Stimulated activated CD8-positive, alpha-beta memory T cell treated with anti-CD3 and anti-CD28 coated beads, Interleukin-15, amount 100 ng/mL, for 1 hour (primary cell): ENCODE data around the gene GAS6.

Experiments
- DNase-seq: peaks from one replicate; pipeline ENCODE4 v3.0.0-alpha.2; 2020; ENCODE audit warnings: low read depth

The GAS6 gene

GRCh38 chr13:113851826-113852535 is 11.9 kb downstream of the GAS6 start:
- DNase-seq, result no peak

DNA sequence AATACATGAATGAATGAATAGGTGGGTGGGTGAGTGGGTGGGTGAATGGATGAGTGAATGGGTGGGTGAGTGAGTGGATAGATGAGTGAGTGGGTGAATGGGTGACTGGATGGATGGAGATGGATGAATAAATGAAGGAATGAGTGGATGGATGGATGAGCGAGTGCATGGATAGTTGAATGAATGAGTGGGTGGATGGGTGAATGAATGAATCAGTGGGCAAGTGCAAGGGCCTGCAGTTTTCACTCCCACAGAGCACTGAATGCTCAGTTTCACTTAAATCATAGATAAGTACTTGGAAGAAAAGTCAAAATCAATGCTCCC is 12.4 kb downstream of the GAS6 start:
- no peak for DNase-seq

DNA sequence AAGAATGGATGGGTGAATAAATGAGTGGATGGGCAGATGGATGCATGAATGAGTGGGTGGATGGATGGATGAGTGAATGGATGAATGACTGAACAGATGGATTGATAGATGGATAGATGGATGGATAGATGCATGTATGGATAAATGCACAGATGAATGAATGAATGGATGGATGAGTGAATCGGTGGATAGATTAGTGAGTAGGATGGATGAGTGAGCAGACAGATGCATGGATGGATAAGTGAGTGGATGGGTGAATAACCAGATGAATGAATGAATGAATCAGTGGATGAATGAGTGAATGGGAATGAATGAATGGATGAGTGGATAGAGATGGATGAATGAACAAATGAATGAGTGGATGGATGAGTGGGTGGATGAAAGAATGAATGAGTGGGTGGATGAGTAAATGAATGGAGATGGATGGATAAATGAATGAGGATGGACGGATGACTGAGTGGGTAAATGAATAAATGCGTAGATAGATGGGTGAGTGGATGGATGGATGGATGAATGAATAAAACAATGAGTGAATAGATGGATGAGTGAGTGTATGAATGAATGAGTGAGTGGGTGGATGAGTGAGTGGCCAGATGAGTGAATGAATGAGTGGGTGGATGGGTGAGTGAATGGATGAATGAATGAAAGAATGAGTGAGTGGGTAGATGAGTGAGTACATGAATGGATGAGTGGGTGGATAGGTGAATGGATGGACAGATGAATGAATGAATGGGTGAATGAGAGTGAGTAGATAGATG is 13.0 kb downstream of the GAS6 start:
- no peak for DNase-seq

- no peak for DNase-seq
Observed at GRCh38 chr13:113849981-113850721, 13.7 kb downstream of the GAS6 start.

DNA sequence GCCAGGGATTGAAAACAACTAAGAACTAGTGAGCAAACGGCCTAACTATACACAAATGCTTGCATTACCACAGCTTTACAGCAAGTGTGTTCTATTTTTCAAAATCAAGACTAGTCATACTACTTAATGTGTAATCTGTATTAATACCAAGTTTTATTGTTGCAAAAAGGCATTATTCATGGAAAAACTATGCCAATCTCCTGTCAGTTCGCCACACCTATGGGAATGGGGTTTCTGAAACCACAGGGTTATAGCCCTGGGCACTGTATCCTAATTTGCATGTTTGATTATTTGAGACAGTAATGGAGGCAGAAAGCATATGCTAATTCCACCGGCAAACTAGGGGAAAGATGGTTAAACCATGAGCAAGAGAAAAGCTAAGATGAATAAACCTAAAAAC is 14.3 kb downstream of the GAS6 start:
- DNase-seq, result no peak

- no peak for DNase-seq
Observed at GRCh38 chr13:113848431-113849260, 15.2 kb downstream of the GAS6 start.

DNA sequence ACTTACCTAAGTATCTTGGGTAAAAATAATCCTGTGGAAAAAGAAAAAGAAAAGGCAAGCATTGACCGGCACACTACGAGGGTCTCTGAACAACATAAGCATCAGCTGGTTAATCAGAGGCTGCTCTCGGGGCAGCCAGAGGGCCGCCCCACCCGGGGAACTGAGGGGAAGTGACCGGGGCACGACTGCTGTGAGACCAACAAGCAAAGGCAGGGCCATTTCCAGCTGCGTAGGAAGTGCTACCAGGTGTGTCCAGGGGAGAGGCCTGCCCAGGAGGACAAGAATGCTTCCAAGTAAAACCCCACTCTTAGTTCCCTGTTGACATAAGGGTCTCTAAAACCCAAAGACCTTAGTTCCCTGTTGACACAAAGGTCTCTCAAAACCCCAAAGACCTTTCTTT is 15.9 kb downstream of the GAS6 start:
- DNase-seq, result no peak

GRCh38 chr13:113846636-113847318 is 17.1 kb downstream of the GAS6 start:
- no peak for DNase-seq

- no peak for DNase-seq
Observed at GRCh38 chr13:113845723-113846635, 17.9 kb downstream of the GAS6 start.

DNA sequence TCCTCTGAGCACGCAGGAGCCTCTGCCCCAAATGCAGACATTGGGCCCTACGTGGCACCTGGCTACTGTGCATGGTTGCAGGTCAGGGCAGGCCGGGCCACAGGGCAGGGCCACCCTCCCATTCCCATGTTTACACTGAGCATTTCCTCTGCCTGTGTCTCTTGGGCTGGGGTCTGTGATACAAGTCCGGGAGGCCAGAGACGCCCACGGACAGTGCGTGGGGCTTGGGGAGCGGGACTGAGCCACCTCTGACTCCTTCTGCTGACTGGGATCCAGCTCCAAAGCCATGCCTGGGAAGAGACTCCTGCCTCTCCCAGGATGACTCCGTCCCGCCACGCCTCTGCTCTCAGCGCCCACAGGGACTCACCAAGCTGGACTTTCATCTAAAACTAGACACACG is 18.8 kb downstream of the GAS6 start:
- no peak for DNase-seq

GRCh38 chr13:113843864-113844556 is 19.9 kb downstream of the GAS6 start:
- DNase-seq, result no peak

- DNase-seq, result no peak
Observed at GRCh38 chr13:113843063-113843654, 20.7 kb downstream of the GAS6 start.

- no peak for DNase-seq
Observed at GRCh38 chr13:113842336-113843062, 21.4 kb downstream of the GAS6 start.

- no peak for DNase-seq
Observed at GRCh38 chr13:113841353-113841650, 22.6 kb downstream of the GAS6 start.

GRCh38 chr13:113840541-113841352 is 23.1 kb downstream of the GAS6 start:
- DNase-seq, result no peak

- no peak for DNase-seq
Observed at GRCh38 chr13:113839536-113840204, 24.2 kb downstream of the GAS6 start.

GRCh38 chr13:113838711-113839201 is 25.1 kb downstream of the GAS6 start:
- no peak for DNase-seq
